GM19324 (cell line): Measurements from ENCODE around the gene MORC2.

Experiments
- ATAC-seq: cut with Tn5 transposase; IDR thresholded peaks from one replicate; pipeline ENCODE4 v1.9.1; 2021; ENCODE audit warnings: mild to moderate bottlenecking, moderate library complexity; ENCODE audit not compliant: unreplicated experiment, low FRiP score

MORC2 gene

GRCh38 chr22:30968015-30968923, at the start of gene MORC2:
TSS of gene MORC2 (minus strand) at chr22:30968774. CDS start at chr22:30967889, 885 bp downstream.
- peak; percentile 20 for ATAC-seq

GRCh38 chr22:31005535-31005934, 37.0 kb upstream of the MORC2 start:
- no peak for ATAC-seq

DNA sequence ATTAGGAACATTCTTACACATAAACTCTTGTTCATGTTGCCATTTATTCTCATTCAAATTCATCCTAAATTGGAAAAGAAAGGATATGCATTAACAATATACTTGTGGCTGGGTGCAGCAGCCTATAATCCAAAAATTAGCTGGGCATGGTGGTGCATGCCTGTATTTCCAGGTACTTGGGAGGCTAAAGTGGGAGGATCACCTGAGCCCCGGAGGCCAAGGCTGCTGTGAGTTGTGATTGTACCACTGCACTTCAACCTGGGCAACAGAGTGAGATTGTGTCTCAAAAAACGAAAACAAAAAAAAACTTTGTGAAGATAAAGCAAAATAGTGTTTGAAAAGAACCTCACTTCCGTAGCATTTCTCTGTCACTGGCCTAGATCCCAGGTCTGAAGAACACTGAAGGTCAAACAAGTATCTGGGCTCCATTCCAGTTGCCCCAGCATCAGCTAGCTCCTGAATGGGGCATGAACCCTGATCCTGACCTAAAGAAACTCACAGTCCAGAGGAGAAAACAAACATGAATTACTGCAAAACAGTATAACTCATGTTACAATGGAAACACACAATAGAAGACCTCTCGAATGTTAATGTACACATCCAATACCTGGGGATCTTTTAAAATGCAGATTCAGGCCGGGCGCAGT, 32.7 kb upstream of the MORC2 start:
- no peak for ATAC-seq

GRCh38 chr22:30998329-30998728, 29.8 kb upstream of the MORC2 start:
- ATAC-seq = no peak

- ATAC-seq = no peak
Measured at GRCh38 chr22:30996462-30996861, 27.9 kb upstream of the MORC2 start.

GRCh38 chr22:30994960-30995359, 26.4 kb upstream of the MORC2 start:
- no peak for ATAC-seq

GRCh38 chr22:30992565-30992964, 24.0 kb upstream of the MORC2 start:
- no peak for ATAC-seq

GRCh38 chr22:30990690-30991089, 22.1 kb upstream of the MORC2 start:
- ATAC-seq = no peak

DNA sequence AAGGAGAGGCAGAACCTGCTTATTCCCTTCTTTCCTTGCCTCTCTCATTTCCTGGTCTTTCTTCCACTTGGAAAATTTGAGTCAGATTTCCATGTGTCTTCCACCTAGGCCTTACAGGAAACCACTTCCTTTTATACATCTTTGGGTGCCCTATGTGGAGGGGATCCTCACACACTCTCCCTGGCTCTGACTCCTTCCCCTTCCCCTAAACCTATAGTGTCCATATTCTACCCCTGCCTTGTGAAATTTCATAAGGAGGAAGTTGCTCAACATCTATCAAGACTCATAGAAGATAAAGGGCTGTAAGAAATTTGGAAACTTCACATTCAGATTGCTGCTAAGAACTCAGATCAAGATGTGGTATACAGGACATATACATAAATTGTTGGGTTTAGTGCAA, 20.9 kb upstream of the MORC2 start:
- ATAC-seq = no peak

- ATAC-seq = no peak
Measured at GRCh38 chr22:30985561-30986208, 17.1 kb upstream of the MORC2 start.

DNA sequence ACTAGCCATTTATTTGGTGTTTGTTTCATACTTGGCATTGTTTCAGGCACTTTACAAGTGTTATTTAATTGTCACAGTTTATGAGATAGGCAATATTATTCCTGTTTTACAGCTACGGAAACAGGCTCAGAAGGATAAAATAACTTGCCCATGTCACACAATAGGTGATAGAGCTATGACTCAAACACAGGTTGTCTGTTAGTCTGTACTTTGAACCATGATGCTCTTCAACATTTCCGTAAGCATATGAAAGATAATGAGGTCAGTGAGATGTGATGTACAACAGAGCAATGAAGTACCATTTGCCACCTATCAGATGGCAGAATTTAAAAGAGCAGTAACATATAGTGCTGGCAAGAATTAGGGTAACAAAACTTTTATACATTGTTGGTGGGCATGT, 15.7 kb upstream of the MORC2 start:
- no peak for ATAC-seq

DNA sequence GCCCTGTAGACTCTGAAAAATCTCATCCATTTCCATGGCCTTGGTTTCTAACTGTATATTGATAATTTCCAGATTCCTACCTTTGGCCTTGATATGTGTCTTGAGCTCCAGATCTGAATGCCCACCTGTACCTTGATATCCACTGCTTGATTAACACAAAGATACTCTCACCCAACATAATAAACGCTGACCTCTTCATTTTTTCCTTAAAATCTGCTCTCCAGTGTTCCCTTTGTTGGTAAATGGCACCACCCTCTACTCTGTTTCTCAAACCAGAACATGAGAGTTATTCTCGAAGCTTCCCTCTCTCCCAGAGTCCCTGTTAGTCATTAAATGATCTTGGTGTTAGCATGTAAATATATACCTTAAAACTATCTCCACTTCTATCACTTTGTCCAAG, 13.9 kb upstream of the MORC2 start:
- no peak for ATAC-seq

DNA sequence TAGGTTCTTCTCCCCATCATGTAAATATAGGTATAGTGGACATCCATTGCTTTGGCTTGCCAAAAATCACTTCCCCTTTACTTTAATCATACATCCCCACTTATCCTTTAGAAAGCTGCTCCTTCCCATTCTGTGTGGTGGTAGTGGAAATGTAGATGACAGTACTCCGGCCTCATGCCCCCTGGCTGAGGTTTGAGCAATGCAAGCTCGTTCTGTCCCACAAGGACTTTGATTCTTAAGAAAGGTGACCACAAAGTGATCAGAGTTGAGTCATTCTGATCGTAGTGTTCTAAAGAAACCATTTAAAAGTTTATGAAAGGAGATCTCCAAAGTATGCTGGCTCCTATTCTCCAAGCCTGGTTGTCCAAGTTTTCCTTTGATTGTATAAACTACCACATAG, 11.4 kb upstream of the MORC2 start:
- no peak for ATAC-seq

DNA sequence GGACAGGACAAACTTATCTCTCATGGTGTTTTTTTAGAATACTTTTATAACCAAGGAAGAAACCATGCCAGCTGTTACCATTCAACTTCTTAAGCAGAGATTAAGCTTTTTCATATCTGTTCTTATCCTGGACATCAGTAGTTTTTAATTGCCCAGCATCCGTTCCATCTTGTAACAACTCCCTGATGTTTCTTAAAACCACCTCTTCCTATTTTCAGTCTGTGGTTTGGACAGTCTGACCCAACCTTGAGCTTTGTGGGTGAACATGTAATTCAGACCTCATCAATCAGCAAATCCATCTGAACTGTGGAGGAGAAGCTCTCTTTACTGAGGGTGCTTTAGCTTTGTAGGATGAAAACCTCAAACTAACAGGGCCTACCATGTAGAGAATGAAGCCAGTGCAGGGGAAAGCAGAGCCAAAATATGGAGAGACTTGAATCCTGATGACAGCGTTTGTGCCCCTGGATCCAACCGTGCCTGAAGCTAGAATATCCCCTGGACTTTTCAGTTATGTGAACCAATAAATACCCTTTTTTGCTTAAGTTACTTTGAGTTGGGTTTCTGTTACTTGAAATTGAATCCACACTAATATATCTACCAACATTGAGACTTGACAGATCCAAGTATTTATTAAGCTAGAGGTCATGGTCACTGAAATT, 9.9 kb upstream of the MORC2 start:
- no peak for ATAC-seq

GRCh38 chr22:30970356-30970746, 1.8 kb upstream of the MORC2 start:
- no peak for ATAC-seq

DNA sequence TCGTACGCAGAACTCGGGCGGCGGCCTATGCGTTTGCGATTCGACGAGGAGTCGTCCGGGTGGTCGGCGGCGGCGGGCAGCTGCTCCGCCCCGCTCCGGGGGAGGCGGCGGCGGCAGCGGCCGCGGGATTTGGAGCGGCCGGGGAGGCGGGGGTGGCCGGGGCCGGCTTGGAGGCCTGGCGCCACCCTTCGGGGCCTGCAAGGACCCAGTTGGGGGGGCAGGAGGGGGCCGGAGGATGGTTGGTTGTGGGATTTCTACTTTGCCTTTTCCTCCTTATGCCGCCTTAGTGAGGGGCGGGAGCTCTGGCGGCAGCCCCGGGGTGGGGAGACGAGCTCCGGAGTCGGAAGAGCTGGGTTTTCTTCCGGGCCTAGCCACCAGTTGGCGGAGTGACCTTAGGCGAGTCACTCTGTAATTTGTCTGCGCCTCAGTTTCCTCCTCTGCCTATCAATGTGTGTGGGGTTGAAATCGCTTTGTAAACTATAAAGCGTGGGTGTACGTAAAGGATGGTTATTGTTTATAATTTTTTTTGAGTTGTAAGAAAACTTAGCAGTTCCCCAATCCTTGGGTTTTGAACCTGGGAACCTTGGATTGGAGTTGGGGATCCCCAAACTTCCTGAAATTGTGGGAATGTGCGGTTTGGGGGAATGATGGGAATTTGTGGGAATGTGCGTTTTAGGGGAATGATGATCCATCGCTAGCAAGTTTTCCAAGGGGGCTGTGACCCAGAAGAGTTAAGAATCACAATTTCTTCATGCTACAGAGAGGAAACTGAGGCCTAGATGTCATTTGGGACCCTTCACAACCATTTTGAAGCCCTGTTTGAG, 1.2 kb upstream of the MORC2 start:
- peak; percentile 41 for ATAC-seq

- ATAC-seq = peak; percentile 93
Measured at GRCh38 chr22:30968924-30969531, 454 bp upstream of the MORC2 start, which contains the start of gene TUG1. TSS of gene TUG1 (plus strand) at chr22:30969265.

GRCh38 chr22:30964858-30965257, 3.7 kb downstream of the MORC2 start:
- ATAC-seq = no peak

DNA sequence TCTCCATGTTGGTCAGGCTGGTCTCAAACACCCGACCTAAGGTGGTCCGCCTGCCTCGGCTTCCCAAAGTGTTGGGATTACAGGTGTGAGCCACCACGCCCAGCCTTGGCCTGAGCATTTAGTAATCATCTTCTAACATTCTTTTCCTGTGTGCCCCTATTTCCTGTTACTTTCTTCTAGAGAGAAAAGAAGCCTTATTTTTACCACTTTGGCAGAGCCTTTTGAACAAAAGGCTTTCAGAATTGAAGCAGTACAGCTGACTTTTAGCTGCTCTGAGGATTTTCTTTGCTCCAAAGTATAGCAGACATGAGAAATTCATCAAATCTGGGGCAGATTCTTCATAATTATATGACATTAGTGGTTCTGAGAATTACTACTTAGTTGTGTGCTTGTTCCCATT, 13.4 kb downstream of the MORC2 start:
- no peak for ATAC-seq

GRCh38 chr22:30953206-30953605, 15.4 kb downstream of the MORC2 start:
- ATAC-seq = no peak
